HG02852 (cell line): Measurements from ENCODE around the gene TMEM145.

Experiments used
- ATAC-seq: cut with Tn5 transposase; IDR thresholded peaks from one replicate; pipeline ENCODE4 v1.9.1; 2021; ENCODE audit warnings: mild to moderate bottlenecking, moderate library complexity; ENCODE audit not compliant: unreplicated experiment

Gene TMEM145

DNA sequence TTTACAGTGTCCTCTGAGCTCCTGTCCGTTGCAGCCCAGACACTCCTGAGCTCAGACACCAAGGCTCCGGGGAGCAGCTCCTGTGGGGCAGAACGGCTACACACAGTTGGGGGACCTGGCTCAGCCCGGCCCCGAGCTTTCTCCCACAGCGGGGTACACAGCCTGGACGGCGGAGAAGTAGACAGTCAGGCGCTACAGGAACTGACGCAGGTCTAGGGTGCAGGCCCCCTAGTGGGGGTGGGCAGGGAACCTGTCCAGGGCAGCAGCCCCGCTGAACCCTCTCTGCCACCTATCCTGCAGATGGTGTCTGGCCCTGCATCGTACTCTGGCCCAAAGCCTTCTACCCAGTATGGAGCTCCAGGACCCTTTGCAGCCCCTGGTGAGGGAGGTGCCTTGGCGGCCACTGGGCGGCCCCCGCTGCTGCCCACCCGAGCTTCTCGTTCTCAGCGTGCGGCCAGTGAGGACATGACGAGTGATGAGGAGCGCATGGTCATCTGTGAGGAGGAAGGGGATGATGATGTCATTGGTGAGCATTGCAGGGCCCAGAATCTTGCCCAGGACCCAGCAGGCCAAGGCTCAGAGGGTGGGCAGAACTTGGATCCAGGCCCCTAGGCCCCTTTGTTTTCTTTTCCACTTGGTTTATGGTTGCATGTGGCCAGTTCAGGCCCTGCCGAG is 24.1 kb upstream of the TMEM145 start:
- no peak for ATAC-seq

DNA sequence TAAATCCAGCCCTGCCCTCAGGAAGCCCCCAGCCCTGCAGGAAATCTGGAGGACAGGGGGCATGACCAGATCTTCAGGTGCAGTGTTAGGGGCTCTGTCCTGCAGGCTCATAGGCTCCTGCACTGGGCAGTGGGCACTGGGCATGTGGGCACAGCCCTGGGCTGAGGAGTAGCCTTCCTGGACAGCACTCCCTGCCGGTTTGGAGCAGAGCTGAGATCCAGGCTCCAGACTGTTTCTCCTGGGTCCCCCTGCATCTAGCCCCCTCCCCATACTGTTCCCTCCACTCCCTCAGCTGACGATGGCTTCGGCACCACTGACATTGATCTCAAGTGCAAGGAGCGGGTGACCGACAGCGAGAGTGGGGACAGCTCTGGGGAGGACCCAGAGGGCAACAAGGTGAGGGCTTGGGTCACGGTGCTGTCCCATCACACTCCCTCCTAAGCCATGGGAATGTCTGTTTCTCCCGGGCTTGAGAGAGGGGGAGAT is 23.5 kb upstream of the TMEM145 start:
- ATAC-seq: no peak

- no peak for ATAC-seq
Observed at GRCh38 chr19:42290136-42290522, 23.0 kb upstream of the TMEM145 start.

- ATAC-seq: no peak
Observed at GRCh38 chr19:42290523-42291434, 22.3 kb upstream of the TMEM145 start.

GRCh38 chr19:42291435-42291810 is 21.7 kb upstream of the TMEM145 start:
- no peak for ATAC-seq

DNA sequence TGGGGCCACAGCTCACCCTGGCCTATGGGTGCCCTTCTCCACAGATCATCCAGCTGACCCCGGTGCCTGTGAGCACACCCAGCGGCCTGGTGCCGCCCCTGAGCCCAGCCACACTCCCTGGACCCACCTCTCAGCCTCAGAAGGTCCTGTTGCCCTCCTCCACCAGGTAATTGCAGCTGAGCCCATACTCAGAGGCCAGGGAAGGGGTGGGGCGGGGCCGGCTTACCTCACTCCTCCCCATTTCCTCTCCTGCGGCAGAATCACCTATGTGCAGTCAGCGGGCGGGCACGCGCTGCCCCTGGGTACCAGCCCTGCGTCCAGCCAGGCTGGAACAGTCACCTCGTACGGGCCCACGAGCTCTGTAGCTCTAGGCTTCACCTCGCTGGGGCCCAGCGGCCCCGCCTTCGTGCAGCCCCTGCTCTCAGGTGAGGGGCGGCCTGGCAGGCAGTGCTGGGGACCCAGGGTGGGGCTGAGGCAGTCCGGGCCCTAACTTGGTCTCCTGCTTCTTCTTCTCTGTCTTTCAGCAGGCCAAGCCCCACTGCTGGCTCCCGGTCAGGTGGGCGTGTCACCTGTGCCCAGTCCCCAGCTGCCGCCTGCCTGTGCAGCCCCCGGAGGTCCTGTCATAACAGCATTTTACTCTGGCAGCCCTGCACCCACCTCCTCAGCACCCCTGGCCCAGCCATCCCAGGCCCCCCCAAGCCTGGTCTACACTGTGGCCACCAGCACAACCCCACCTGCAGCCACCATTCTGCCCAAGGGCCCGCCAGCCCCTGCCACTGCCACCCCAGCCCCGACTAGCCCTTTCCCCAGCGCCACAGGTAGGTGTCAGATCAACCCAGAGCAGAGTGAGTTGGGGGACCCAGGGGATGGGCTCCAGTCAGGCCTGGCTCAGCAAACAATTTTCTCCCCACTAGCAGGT is 20.8 kb upstream of the TMEM145 start:
- no peak for ATAC-seq

DNA sequence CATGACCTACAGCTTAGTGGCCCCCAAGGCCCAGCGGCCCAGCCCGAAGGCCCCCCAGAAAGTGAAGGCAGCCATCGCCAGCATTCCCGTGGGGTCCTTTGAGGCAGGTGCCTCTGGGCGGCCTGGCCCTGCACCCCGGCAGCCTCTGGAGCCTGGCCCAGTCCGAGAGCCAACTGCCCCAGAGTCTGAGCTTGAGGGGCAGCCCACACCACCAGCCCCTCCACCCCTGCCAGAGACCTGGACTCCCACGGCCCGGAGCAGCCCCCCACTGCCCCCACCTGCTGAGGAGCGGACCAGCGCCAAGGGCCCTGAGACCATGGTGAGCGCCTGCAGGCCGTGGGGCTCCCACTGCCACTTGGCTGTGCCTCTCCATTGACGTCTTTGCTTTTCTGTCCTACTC is 20.1 kb upstream of the TMEM145 start:
- ATAC-seq: no peak

DNA sequence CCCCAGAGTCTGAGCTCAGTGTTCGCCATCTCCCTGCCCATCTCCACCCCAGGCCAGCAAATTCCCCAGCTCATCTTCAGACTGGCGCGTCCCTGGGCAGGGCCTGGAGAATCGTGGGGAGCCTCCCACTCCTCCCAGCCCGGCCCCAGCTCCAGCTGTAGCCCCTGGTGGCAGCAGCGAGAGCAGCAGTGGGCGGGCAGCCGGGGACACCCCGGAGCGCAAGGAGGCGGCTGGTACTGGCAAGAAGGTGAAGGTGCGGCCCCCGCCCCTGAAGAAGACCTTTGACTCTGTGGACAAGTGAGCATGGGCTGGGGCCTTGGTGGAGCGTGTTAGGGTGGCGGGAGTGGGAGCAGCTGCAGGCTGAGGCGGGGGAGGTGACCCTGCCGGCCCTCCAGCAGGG is 19.6 kb upstream of the TMEM145 start:
- ATAC-seq: no peak

GRCh38 chr19:42293948-42294347 is 19.2 kb upstream of the TMEM145 start:
- ATAC-seq: no peak

DNA sequence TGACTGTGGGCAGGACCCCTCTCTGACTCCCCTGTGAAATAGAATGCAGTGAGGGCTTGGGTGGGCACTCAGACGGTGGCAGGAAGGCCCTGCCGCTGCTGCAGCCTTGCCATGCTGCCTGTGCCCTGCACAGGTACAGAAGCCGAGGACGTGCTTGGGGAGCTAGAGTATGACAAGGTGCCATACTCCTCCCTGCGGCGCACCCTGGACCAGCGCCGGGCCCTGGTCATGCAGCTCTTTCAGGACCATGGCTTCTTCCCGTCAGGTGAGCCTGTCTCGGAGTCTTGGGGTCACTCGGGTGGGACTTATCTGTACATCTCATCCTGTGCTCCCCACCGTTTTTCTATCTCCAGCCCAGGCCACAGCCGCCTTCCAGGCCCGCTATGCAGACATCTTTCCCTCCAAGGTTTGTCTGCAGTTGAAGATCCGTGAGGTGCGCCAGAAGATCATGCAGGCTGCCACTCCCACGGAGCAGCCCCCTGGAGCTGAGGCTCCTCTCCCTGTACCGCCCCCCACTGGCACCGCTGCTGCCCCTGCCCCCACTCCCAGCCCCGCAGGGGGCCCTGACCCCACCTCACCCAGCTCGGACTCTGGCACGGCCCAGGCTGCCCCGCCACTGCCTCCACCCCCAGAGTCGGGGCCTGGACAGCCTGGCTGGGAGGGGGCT is 18.5 kb upstream of the TMEM145 start:
- ATAC-seq: no peak

DNA sequence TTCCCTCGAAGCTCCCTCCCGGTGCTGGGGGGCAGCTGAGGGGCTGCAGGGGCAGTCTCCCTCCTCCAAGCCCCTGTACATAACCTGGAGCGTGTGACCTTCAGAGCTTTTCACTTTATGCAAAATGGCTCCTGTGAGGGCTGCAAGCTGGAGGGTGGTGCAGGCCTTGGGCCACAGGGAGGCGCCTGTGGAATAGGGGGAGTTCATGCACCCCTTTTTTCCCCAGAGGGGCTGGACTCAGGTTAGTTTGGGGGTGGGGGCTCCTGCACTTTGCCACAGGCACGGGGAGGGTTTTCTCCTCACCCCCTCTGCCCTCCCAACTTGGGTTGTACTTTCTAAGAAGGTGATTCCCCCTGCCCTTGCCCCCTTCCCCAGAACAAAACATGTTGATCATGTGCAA is 17.8 kb upstream of the TMEM145 start:
- no peak for ATAC-seq

DNA sequence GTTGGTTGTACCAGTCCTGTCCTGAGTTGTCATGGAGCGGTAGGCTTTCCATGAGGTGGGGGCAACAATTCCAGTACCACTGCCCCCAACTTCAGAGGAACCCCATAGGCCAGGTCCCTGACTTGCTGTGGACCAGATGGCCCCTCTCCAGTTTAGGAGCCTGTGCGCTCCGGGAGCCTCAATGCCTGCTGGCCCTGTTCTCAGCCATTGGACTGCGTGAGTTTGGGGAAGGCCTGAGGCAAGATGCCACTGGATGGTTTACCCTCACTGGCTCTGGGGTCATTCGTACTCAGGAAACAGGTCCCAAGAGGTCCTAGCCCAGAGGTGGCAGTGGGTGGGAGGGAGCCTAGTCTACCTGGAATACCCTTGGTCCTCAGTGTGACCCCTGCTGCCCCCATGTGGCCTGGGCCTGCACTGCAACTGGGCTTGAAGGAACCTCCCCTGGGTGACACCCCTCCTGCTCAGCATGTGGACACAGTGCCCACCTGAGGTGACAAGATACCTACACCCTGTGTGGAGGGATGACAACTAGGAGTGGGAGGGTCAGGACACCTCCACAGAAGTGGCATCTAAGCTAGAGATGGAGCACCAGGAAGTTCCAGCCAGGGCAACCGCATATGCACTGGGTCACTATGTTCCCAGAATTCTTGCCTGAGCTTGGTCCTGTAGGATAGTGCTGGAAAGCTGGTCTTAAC is 17.1 kb upstream of the TMEM145 start:
- ATAC-seq: no peak

DNA sequence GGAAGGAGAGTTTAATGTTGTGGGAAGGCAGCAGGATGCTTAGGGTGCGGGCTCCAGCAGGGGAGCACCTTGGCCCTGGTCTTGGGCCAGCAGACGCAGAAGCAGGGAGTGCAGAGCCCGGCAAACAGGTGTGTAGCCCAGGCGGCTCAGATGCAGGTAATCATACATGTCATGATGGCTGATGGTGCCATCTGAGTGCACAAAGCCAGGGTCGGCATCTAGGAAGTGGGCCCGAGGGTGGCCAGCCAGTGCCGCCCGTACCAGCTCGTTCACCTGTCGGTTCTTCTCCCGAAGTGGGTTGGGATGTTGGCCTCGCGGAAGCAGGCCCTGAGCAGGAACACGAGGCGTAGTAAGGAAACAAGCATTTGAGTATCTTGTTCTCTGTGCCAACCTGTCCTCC is 16.1 kb upstream of the TMEM145 start:
- ATAC-seq: no peak

GRCh38 chr19:42301646-42302203 is 11.4 kb upstream of the TMEM145 start, which contains the start of gene PRR19:
Gene PRR19, plus strand, starts transcription at chr19:42302132. Its CDS starts 7,453 bp downstream, at chr19:42309585.
- ATAC-seq: peak; percentile 19

- no peak for ATAC-seq
Observed at GRCh38 chr19:42303101-42303464, 10.0 kb upstream of the TMEM145 start.

DNA sequence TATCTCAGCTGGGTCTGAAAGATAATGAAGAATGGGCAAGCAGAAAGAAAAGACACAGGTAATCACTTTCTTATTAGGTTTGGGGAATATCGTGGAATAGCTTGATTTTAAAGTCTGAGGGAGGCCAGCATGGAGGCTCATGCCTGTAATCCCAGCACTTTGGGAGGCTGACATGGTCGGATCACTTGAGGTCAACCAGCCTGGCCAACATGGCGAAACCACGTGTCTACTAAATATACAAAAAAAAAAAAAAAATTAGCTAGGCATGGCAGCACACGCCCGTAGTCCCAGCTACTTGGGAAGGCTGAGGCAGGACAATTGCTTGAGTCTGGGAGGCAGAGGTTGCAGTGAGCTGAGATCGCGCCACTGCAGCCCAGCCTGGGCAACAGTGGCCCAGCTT is 9.2 kb upstream of the TMEM145 start:
- no peak for ATAC-seq

DNA sequence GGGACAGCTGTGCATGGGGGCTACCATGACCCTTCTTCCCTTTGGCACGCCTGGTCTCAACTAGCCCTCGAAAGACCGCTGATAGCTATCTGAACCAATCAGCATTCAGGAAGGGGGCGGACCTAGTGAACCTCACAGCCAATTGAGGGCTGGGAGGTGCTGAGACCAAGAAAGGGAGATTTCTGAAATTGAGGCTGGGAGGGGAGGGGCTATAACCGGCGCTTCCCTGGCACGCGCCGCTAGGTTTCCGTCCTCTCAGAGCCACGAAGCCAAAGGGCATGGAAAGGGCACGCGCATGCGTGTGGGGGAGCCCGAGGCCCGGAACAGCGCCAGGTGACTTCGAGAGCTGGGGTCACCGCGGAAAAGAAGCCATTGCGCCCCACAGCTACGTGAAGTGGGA is 6.5 kb upstream of the TMEM145 start:
- no peak for ATAC-seq

- ATAC-seq: no peak
Observed at GRCh38 chr19:42309686-42310085, 3.4 kb upstream of the TMEM145 start.

DNA sequence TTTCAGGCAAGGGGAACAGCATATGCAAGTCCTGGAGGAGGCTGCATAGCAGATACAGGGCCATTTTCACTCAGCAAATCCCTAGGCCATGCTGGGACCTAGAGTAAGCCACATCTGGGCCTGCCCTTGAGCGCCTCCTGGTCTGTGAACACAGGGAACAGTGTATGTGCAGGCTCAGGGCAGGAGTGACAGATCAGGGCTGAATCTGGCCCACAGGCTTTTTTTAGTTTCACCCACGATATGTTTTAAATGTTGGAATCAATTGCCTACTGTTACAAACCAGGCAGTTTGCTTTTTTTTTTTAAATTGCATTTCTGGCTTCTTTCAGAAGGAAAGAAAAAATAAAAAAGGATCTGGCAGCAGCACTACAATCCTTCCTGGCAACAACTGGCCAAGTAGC is 1.5 kb upstream of the TMEM145 start:
- no peak for ATAC-seq

- ATAC-seq: no peak
Observed at GRCh38 chr19:42312370-42312769, 739 bp upstream of the TMEM145 start.
